ENCODE results near the gene ADAM12. TPM values are rescaled to one million over a fixed set of nuclear protein-coding genes. Genes with fewer than 3 reads are reported as not detected.

ADAM12 gene
- total RNA-seq, 1 experiment from 2014 or later = not detected

DNA sequence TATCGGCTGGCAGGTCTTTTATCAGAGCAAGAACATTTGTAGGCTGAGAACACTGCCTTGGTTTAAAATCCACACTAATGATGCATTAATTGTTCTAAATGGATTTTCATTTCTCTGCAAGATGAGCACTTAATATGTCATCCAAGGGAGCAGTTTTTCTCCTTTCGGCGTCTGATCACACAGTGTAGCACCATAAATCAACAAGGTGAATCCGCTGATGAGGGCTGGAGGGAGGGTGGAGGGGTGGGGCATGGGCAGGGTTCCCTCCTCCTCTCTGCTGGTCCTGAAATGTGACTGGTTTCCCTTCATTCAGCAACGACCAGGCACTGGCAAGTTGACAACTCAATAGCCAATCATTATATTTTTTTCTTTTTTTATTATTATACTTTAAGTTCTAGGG lies 45.6 kb downstream of the ADAM12 start:
- H3K79me2 ChIP-seq (ENCODE audit: insufficient read depth, low read length) = no peaks in the 10 kb centered on the region
- H3K4me2 ChIP-seq (ENCODE audit: low read length) = no peak overlapping the region
- H3K9me3 ChIP-seq (ENCODE audit: control insufficient read depth in 1 of 2, insufficient read depth in 1 of 2, low read depth in 1 of 2, low read length in 2 of 2) = no peaks in the 10 kb centered on the region
- H3K27me3 ChIP-seq (ENCODE audit: insufficient read depth, low read length) = peaks cover 23% of the 10 kb centered on the region
- no peak overlapping the region for H2AFZ ChIP-seq (ENCODE audit: low read depth, low read length, poor library complexity, severe bottlenecking)
- no TSS peak for BruUV-seq (replicated peaks)
- TF ChIP-seq SP1 (IDR thresholded peaks at IDR 0.05; ENCODE audit: low read depth) = no peak
- no peak for TF ChIP-seq EGR1 (IDR thresholded peaks at IDR 0.05; ENCODE audit: low read depth)
- no peak for TF ChIP-seq YY1 (IDR thresholded peaks at IDR 0.05; ENCODE audit: extremely low read depth, insufficient replicate concordance, low read depth, low read length)
- no peak for TF ChIP-seq POLR2A (IDR thresholded peaks at IDR 0.05; ENCODE audit: borderline replicate concordance, extremely low read depth, insufficient read depth, insufficient read length)
- TF ChIP-seq TCF7L2 (IDR thresholded peaks at IDR 0.05; ENCODE audit: borderline replicate concordance, extremely low read depth, insufficient read depth, insufficient read length) = no peak
- no peak for TF ChIP-seq MAX (IDR thresholded peaks at IDR 0.05)
- TF ChIP-seq CEBPB (IDR thresholded peaks at IDR 0.05; ENCODE audit: low read depth) = no peak
- no peak for TF ChIP-seq EZH2 (IDR thresholded peaks at IDR 0.05)
- TF ChIP-seq SRF (IDR thresholded peaks at IDR 0.05; ENCODE audit: low read depth) = no peak
- no peaks in the 10 kb centered on the region for H3K36me3 ChIP-seq (ENCODE audit: control insufficient read depth in 1 of 2, insufficient read depth in 2 of 2, low read length in 2 of 2)
- intact Hi-C loops (cut with micrococcal nuclease) = no loop called here
- H3K9ac ChIP-seq (ENCODE audit: low read length) = no peak overlapping the region
- no peak for DNase-seq (ENCODE audit: low read depth, low spot score)
- no peak overlapping the region for H3K27ac ChIP-seq (ENCODE audit: low read depth, low read length)
- H3K9me2 ChIP-seq (ENCODE audit: insufficient read depth) = no peaks in the 10 kb centered on the region
- POLR2A ChIA-PET = no interaction called here
- H3K4me3 ChIP-seq (replicated peaks in 1 of 2; ENCODE audit: low read depth in 1 of 2, low read length in 2 of 2) = no peak overlapping the region
- RAD21 ChIA-PET (ENCODE audit: low non-redundant PET in 1 of 2, low total read pairs in 2 of 2, uncharacterized antibody in 2 of 2, unreplicated experiment in 2 of 2) = no interaction called here
- no peak for ATAC-seq
- no peaks in the 10 kb centered on the region for H4K20me1 ChIP-seq (ENCODE audit: insufficient read depth)
- H3K4me1 ChIP-seq (ENCODE audit: control insufficient read depth in 1 of 2, insufficient read depth in 2 of 2, low read length in 2 of 2) = no peaks in the 10 kb centered on the region
- CTCF ChIA-PET = no interaction called here

DNA sequence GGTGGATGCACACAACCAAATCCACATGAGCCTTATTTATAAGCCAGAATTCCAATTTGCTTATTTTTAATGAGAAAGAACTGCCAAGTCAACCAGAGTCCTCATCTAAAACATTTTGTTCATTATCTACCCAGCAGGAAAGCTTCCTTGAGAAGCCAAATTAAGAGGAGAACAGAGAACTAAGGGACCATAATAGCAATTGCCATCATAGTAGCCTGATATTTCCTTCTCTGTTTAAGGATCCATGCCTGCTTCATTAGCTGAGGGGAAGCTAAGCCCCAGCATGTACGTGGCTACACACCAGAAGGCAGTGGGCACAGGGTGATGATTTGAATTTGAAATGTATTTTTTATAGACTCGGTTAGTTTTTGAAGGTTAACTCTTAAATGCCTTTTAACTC lies 46.8 kb downstream of the ADAM12 start:
- Histone ChIP-seq H3K4me3 (replicated peaks in 1 of 2; ENCODE audit: low read depth in 1 of 2, low read length in 2 of 2) (no peak overlapping the region), H3K27ac (ENCODE audit: low read depth, low read length) (no peak overlapping the region), H3K9me3 (ENCODE audit: control insufficient read depth in 1 of 2, insufficient read depth in 1 of 2, low read depth in 1 of 2, low read length in 2 of 2) (no peaks in the 10 kb centered on the region), H3K9ac (ENCODE audit: low read length) (no peak overlapping the region), H2AFZ (ENCODE audit: low read depth, low read length, poor library complexity, severe bottlenecking) (no peak overlapping the region), H3K4me2 (ENCODE audit: low read length) (no peak overlapping the region), H3K27me3 (ENCODE audit: insufficient read depth, low read length) (peaks cover 22% of the 10 kb centered on the region), H3K36me3 (ENCODE audit: control insufficient read depth in 1 of 2, insufficient read depth in 2 of 2, low read length in 2 of 2) (no peaks in the 10 kb centered on the region), H4K20me1 (ENCODE audit: insufficient read depth) (no peaks in the 10 kb centered on the region), H3K4me1 (ENCODE audit: control insufficient read depth in 1 of 2, insufficient read depth in 2 of 2, low read length in 2 of 2) (no peaks in the 10 kb centered on the region), H3K9me2 (ENCODE audit: insufficient read depth) (no peaks in the 10 kb centered on the region), H3K79me2 (ENCODE audit: insufficient read depth, low read length) (no peaks in the 10 kb centered on the region)
- intact Hi-C loops (cut with micrococcal nuclease) = no loop called here
- no TSS peak for BruUV-seq (replicated peaks)
- ChIA-PET POLR2A (no interaction called here), CTCF (no interaction called here), RAD21 (ENCODE audit: low non-redundant PET in 1 of 2, low total read pairs in 2 of 2, uncharacterized antibody in 2 of 2, unreplicated experiment in 2 of 2) (no interaction called here)
- ATAC-seq (no peak), DNase-seq (ENCODE audit: low read depth, low spot score) (no peak)
- TF ChIP-seq CEBPB (IDR thresholded peaks at IDR 0.05; ENCODE audit: low read depth) (no peak), FOSL1 (IDR thresholded peaks at IDR 0.05; ENCODE audit: low read depth) (no peak), EZH2 (IDR thresholded peaks at IDR 0.05) (no peak), ATF3 (IDR thresholded peaks at IDR 0.05) (no peak), YY1 (IDR thresholded peaks at IDR 0.05; ENCODE audit: extremely low read depth, insufficient replicate concordance, low read depth, low read length) (no peak), TCF7L2 (IDR thresholded peaks at IDR 0.05; ENCODE audit: borderline replicate concordance, extremely low read depth, insufficient read depth, insufficient read length) (no peak), POLR2A (IDR thresholded peaks at IDR 0.05; ENCODE audit: borderline replicate concordance, extremely low read depth, insufficient read depth, insufficient read length) (no peak), EGR1 (IDR thresholded peaks at IDR 0.05; ENCODE audit: low read depth) (no peak), ZNF274 (IDR thresholded peaks at IDR 0.05; ENCODE audit: low read depth, low read length) (no peak), ELF1 (IDR thresholded peaks at IDR 0.05; ENCODE audit: borderline replicate concordance, low read depth) (no peak), SRF (IDR thresholded peaks at IDR 0.05; ENCODE audit: low read depth) (no peak), ZFX (IDR thresholded peaks at IDR 0.05) (no peak), CTCF (IDR thresholded peaks at IDR 0.05 in 2 of 3, conservative IDR thresholded peaks at IDR 0.05 in 1 of 3; ENCODE audit: borderline replicate concordance in 1 of 3, insufficient read depth in 1 of 3, low read depth in 2 of 3, low read length in 2 of 3) (no peak), POLR2AphosphoS5 (IDR thresholded peaks at IDR 0.05; ENCODE audit: low read depth, low read length) (no peak)
- TF ChIP-seq, protein P1, sequence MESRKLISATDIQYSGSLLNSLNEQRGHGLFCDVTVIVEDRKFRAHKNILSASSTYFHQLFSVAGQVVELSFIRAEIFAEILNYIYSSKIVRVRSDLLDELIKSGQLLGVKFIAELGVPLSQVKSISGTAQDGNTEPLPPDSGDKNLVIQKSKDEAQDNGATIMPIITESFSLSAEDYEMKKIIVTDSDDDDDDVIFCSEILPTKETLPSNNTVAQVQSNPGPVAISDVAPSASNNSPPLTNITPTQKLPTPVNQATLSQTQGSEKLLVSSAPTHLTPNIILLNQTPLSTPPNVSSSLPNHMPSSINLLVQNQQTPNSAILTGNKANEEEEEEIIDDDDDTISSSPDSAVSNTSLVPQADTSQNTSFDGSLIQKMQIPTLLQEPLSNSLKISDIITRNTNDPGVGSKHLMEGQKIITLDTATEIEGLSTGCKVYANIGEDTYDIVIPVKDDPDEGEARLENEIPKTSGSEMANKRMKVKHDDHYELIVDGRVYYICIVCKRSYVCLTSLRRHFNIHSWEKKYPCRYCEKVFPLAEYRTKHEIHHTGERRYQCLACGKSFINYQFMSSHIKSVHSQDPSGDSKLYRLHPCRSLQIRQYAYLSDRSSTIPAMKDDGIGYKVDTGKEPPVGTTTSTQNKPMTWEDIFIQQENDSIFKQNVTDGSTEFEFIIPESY (IDR thresholded peaks at IDR 0.05; ENCODE audit: extremely low read depth, insufficient replicate concordance, low read length) = no peak
